ENCODE data around the gene ASS1.

The ASS1 gene

GRCh38 chr9:130537346-130538050 is 92.7 kb downstream of the ASS1 start:
- DNase-seq, result no peak

GRCh38 chr9:130539420-130540223 is 94.9 kb downstream of the ASS1 start:
- DNase-seq, result no peak

- DNase-seq, result no peak
Observed at GRCh38 chr9:130541533-130541932, 96.8 kb downstream of the ASS1 start.

GRCh38 chr9:130542038-130542437 is 97.3 kb downstream of the ASS1 start:
- no peak for DNase-seq

GRCh38 chr9:130542457-130543228 is 97.9 kb downstream of the ASS1 start:
- no peak for DNase-seq

GRCh38 chr9:130543368-130543767 is 98.6 kb downstream of the ASS1 start:
- no peak for DNase-seq

- no peak for DNase-seq
Observed at GRCh38 chr9:130543859-130544258, 99.1 kb downstream of the ASS1 start.

GRCh38 chr9:130544364-130544763 is 99.6 kb downstream of the ASS1 start:
- DNase-seq, result no peak

- no peak for DNase-seq
Observed at GRCh38 chr9:130548103-130548502, 103.3 kb downstream of the ASS1 start.

- DNase-seq, result no peak
Observed at GRCh38 chr9:130549093-130549735, 104.5 kb downstream of the ASS1 start.

All from CD4-positive, alpha-beta T cell treated with Interleukin-6 for 4 hours (primary cell).